ENCODE measurements around the gene C4orf54. TPM values are rescaled to one million over a fixed set of nuclear protein-coding genes. Genes with fewer than 3 reads are reported as not detected.

The C4orf54 gene
- total RNA-seq, 1 donor from 2014 or later, result 132 TPM

- no peaks in the 10 kb centered on the region for H3K27me3 ChIP-seq (ENCODE audit: control insufficient read depth in 3 of 3, insufficient read depth in 3 of 3, low read length in 3 of 3)
- peak overlapping the region in 2 of 3 donors; percentile 37 to 46 for H3K4me3 ChIP-seq (ENCODE audit: low read length in 3 of 3)
- no peaks in the 10 kb centered on the region for H3K36me3 ChIP-seq (ENCODE audit: control insufficient read depth in 3 of 3, insufficient read depth in 3 of 3, low read length in 3 of 3)
- no peaks in the 10 kb centered on the region for H3K9me3 ChIP-seq (ENCODE audit: control insufficient read depth in 3 of 3, low read length in 3 of 3)
- peak overlapping the region in 2 of 3 donors; percentile 24 to 51 for H3K9ac ChIP-seq (ENCODE audit: low read depth in 1 of 3, low read length in 3 of 3)
- H3K27ac ChIP-seq (ENCODE audit: low read depth, low read length), result peak overlapping the region; percentile 77
- peaks cover 4 to 5% (median 4%) of the 10 kb centered on the region in 3 donors for H3K4me1 ChIP-seq (ENCODE audit: control insufficient read depth in 3 of 3, insufficient read depth in 3 of 3, low read length in 3 of 3)
Observed at GRCh38 chr4:99679204-99679603, 21.6 kb upstream of the C4orf54 start.

DNA sequence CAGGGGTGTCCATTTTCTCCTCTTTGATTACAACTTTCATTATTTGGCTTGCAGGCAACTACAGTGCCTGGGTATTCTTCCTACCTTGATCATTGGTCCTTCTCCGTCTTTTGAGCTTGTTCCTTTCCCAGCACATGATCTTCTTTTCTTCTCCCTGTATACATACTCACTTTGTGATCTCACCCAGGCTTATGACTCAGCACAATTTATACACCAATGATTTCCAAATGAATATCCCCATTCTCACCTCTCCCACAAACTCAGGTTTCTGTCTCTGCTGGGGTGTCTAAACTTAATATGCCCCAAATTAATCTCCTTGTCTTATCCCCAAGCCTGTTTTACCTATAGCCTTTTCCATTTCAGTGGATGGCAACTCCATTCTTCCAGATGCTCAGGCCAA lies 19.5 kb upstream of the C4orf54 start:
- H3K4me3 ChIP-seq (ENCODE audit: low read length in 3 of 3), result no peak overlapping the region
- H3K27me3 ChIP-seq (ENCODE audit: control insufficient read depth in 3 of 3, insufficient read depth in 3 of 3, low read length in 3 of 3), result no peaks in the 10 kb centered on the region
- H3K36me3 ChIP-seq (ENCODE audit: control insufficient read depth in 3 of 3, insufficient read depth in 3 of 3, low read length in 3 of 3), result no peaks in the 10 kb centered on the region
- H3K9me3 ChIP-seq (ENCODE audit: control insufficient read depth in 3 of 3, low read length in 3 of 3), result peaks cover 0 to 8% (median 0%) of the 10 kb centered on the region in 3 donors
- H3K27ac ChIP-seq (ENCODE audit: low read depth, low read length), result no peak overlapping the region
- no peak overlapping the region for H3K9ac ChIP-seq (ENCODE audit: low read depth in 1 of 3, low read length in 3 of 3)
- H3K4me1 ChIP-seq (ENCODE audit: control insufficient read depth in 3 of 3, insufficient read depth in 3 of 3, low read length in 3 of 3), result peaks cover 4 to 5% (median 4%) of the 10 kb centered on the region in 3 donors

- Histone ChIP-seq H3K4me3 (ENCODE audit: low read length in 3 of 3) (no peak overlapping the region), H3K9me3 (ENCODE audit: control insufficient read depth in 3 of 3, low read length in 3 of 3) (peaks cover 0 to 8% (median 0%) of the 10 kb centered on the region in 3 donors), H3K9ac (ENCODE audit: low read depth in 1 of 3, low read length in 3 of 3) (no peak overlapping the region), H3K27ac (ENCODE audit: low read depth, low read length) (no peak overlapping the region), H3K4me1 (ENCODE audit: control insufficient read depth in 3 of 3, insufficient read depth in 3 of 3, low read length in 3 of 3) (no peaks in the 10 kb centered on the region), H3K36me3 (ENCODE audit: control insufficient read depth in 3 of 3, insufficient read depth in 3 of 3, low read length in 3 of 3) (no peaks in the 10 kb centered on the region), H3K27me3 (ENCODE audit: control insufficient read depth in 3 of 3, insufficient read depth in 3 of 3, low read length in 3 of 3) (no peaks in the 10 kb centered on the region)
Observed at GRCh38 chr4:99670409-99671073, 12.9 kb upstream of the C4orf54 start.

GRCh38 chr4:99669084-99669483 lies 11.5 kb upstream of the C4orf54 start:
- Histone ChIP-seq H3K9me3 (ENCODE audit: control insufficient read depth in 3 of 3, low read length in 3 of 3) (peaks cover 0 to 8% (median 0%) of the 10 kb centered on the region in 3 donors), H3K4me3 (ENCODE audit: low read length in 3 of 3) (no peak overlapping the region), H3K4me1 (ENCODE audit: control insufficient read depth in 3 of 3, insufficient read depth in 3 of 3, low read length in 3 of 3) (no peaks in the 10 kb centered on the region), H3K9ac (ENCODE audit: low read depth in 1 of 3, low read length in 3 of 3) (no peak overlapping the region), H3K27me3 (ENCODE audit: control insufficient read depth in 3 of 3, insufficient read depth in 3 of 3, low read length in 3 of 3) (no peaks in the 10 kb centered on the region), H3K36me3 (ENCODE audit: control insufficient read depth in 3 of 3, insufficient read depth in 3 of 3, low read length in 3 of 3) (no peaks in the 10 kb centered on the region), H3K27ac (ENCODE audit: low read depth, low read length) (no peak overlapping the region)

- Histone ChIP-seq H3K4me1 (ENCODE audit: control insufficient read depth in 3 of 3, insufficient read depth in 3 of 3, low read length in 3 of 3) (no peaks in the 10 kb centered on the region), H3K9ac (ENCODE audit: low read depth in 1 of 3, low read length in 3 of 3) (no peak overlapping the region), H3K4me3 (ENCODE audit: low read length in 3 of 3) (no peak overlapping the region), H3K27me3 (ENCODE audit: control insufficient read depth in 3 of 3, insufficient read depth in 3 of 3, low read length in 3 of 3) (no peaks in the 10 kb centered on the region), H3K36me3 (ENCODE audit: control insufficient read depth in 3 of 3, insufficient read depth in 3 of 3, low read length in 3 of 3) (no peaks in the 10 kb centered on the region), H3K9me3 (ENCODE audit: control insufficient read depth in 3 of 3, low read length in 3 of 3) (peaks cover 0 to 8% (median 0%) of the 10 kb centered on the region in 3 donors), H3K27ac (ENCODE audit: low read depth, low read length) (no peak overlapping the region)
Observed at GRCh38 chr4:99668472-99668871, 10.8 kb upstream of the C4orf54 start.

DNA sequence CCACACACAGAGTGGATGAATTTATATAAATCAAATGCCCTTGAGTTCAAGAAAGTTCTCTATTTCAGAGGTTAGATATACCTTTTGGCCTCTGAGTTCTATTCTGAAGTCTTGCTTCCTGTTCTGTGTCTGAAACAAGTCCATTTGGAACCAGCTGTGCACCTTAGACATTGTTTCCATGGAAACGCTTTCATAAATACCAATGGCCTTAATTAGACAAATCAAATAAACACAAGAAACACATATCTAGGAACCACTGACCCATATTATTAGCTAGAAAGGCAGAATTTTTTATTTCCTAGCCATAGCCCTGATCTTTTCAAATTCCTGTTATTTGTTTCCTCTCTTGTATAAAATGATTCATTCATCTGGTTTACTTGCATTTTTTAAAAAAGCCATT lies 8.4 kb upstream of the C4orf54 start:
- Histone ChIP-seq H3K27ac (ENCODE audit: low read depth, low read length) (no peak overlapping the region), H3K27me3 (ENCODE audit: control insufficient read depth in 3 of 3, insufficient read depth in 3 of 3, low read length in 3 of 3) (no peaks in the 10 kb centered on the region), H3K4me3 (ENCODE audit: low read length in 3 of 3) (no peak overlapping the region), H3K4me1 (ENCODE audit: control insufficient read depth in 3 of 3, insufficient read depth in 3 of 3, low read length in 3 of 3) (no peaks in the 10 kb centered on the region), H3K36me3 (ENCODE audit: control insufficient read depth in 3 of 3, insufficient read depth in 3 of 3, low read length in 3 of 3) (no peaks in the 10 kb centered on the region), H3K9ac (ENCODE audit: low read depth in 1 of 3, low read length in 3 of 3) (no peak overlapping the region), H3K9me3 (ENCODE audit: control insufficient read depth in 3 of 3, low read length in 3 of 3) (no peaks in the 10 kb centered on the region)

GRCh38 chr4:99664716-99665115 lies 7.1 kb upstream of the C4orf54 start:
- Histone ChIP-seq H3K27ac (ENCODE audit: low read depth, low read length) (no peak overlapping the region), H3K9ac (ENCODE audit: low read depth in 1 of 3, low read length in 3 of 3) (no peak overlapping the region), H3K4me1 (ENCODE audit: control insufficient read depth in 3 of 3, insufficient read depth in 3 of 3, low read length in 3 of 3) (no peaks in the 10 kb centered on the region), H3K36me3 (ENCODE audit: control insufficient read depth in 3 of 3, insufficient read depth in 3 of 3, low read length in 3 of 3) (no peaks in the 10 kb centered on the region), H3K27me3 (ENCODE audit: control insufficient read depth in 3 of 3, insufficient read depth in 3 of 3, low read length in 3 of 3) (no peaks in the 10 kb centered on the region), H3K4me3 (ENCODE audit: low read length in 3 of 3) (no peak overlapping the region), H3K9me3 (ENCODE audit: control insufficient read depth in 3 of 3, low read length in 3 of 3) (no peaks in the 10 kb centered on the region)

GRCh38 chr4:99661907-99662306 lies 4.3 kb upstream of the C4orf54 start:
- no peak overlapping the region for H3K4me3 ChIP-seq (ENCODE audit: low read length in 3 of 3)
- no peak overlapping the region for H3K9ac ChIP-seq (ENCODE audit: low read depth in 1 of 3, low read length in 3 of 3)
- peaks cover 3 to 22% (median 5%) of the 10 kb centered on the region in 3 donors for H3K4me1 ChIP-seq (ENCODE audit: control insufficient read depth in 3 of 3, insufficient read depth in 3 of 3, low read length in 3 of 3)
- H3K27me3 ChIP-seq (ENCODE audit: control insufficient read depth in 3 of 3, insufficient read depth in 3 of 3, low read length in 3 of 3), result no peaks in the 10 kb centered on the region
- no peaks in the 10 kb centered on the region for H3K9me3 ChIP-seq (ENCODE audit: control insufficient read depth in 3 of 3, low read length in 3 of 3)
- no peak overlapping the region for H3K27ac ChIP-seq (ENCODE audit: low read depth, low read length)
- H3K36me3 ChIP-seq (ENCODE audit: control insufficient read depth in 3 of 3, insufficient read depth in 3 of 3, low read length in 3 of 3), result no peaks in the 10 kb centered on the region

GRCh38 chr4:99658666-99659065 lies 1.0 kb upstream of the C4orf54 start:
- Histone ChIP-seq H3K9me3 (ENCODE audit: control insufficient read depth in 3 of 3, low read length in 3 of 3) (no peaks in the 10 kb centered on the region), H3K9ac (ENCODE audit: low read depth in 1 of 3, low read length in 3 of 3) (no peak overlapping the region), H3K27me3 (ENCODE audit: control insufficient read depth in 3 of 3, insufficient read depth in 3 of 3, low read length in 3 of 3) (no peaks in the 10 kb centered on the region), H3K4me1 (ENCODE audit: control insufficient read depth in 3 of 3, insufficient read depth in 3 of 3, low read length in 3 of 3) (peaks cover 16 to 41% (median 19%) of the 10 kb centered on the region in 3 donors), H3K36me3 (ENCODE audit: control insufficient read depth in 3 of 3, insufficient read depth in 3 of 3, low read length in 3 of 3) (no peaks in the 10 kb centered on the region), H3K27ac (ENCODE audit: low read depth, low read length) (peak overlapping the region; percentile 97), H3K4me3 (ENCODE audit: low read length in 3 of 3) (no peak overlapping the region)

DNA sequence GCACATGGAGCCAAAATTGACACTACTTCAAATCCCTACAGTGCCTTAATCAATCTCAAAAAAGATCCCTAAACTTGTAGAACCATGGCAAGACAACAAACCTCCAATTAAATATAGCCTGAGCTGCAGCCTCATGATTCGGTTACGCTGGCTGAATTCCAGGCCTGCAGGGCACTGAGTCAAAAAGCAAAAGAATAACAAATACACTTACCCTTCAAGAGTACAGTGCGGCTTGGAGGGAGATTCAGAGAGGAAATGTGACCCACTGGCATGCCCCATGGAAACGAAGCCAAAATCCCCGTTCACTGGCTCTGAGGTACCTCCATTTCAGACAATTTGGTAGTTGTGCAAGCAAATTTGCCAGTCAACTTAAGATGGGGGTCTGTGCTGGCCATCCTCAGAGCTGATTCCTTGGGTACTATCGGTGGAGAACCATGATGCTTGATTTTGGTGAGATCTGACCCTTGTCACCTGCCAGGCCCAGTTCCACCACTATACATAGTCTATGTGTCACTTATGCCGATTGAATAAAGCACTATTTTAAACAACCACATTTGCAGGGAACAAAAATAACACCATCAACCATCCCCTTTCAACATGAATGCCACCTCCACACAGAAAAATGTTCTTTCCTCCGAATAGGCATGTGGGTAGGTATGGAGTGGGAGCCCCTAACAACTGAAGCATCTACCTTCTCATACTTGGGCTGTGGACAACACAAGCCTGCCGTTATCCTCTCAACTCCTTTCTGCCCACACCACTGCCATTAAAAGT lies 2.1 kb downstream of the C4orf54 start:
- H3K4me1 ChIP-seq (ENCODE audit: control insufficient read depth in 3 of 3, insufficient read depth in 3 of 3, low read length in 3 of 3), result peaks cover 16 to 46% (median 21%) of the 10 kb centered on the region in 3 donors

More for the DNA sequence above, 2.1 kb downstream of the C4orf54 start:
- Histone ChIP-seq H3K9me3 (ENCODE audit: control insufficient read depth in 3 of 3, low read length in 3 of 3) (no peaks in the 10 kb centered on the region), H3K36me3 (ENCODE audit: control insufficient read depth in 3 of 3, insufficient read depth in 3 of 3, low read length in 3 of 3) (peaks cover 3 to 18% (median 13%) of the 10 kb centered on the region in 3 donors), H3K4me3 (ENCODE audit: low read length in 3 of 3) (peak overlapping the region; percentile 84 to 93 (median 90)), H3K27me3 (ENCODE audit: control insufficient read depth in 3 of 3, insufficient read depth in 3 of 3, low read length in 3 of 3) (no peaks in the 10 kb centered on the region), H3K9ac (ENCODE audit: low read depth in 1 of 3, low read length in 3 of 3) (peak overlapping the region; percentile 92 to 98 (median 97)), H3K27ac (ENCODE audit: low read depth, low read length) (peak overlapping the region; percentile 97)

All from skeletal muscle tissue (tissue), 4 donors.